Activated gamma-delta T cell treated with anti-CD3 and anti-CD28 coated beads, Interleukin-2, amount 50 U/mL, for 16 hours (primary cell): ENCODE measurements around the gene TPBG.
"Not testable (repeated sequence)": the region's sequence is repeated elsewhere in the genome, so short reads cannot be mapped to it uniquely, and the experiment has no call there.

Experiments
- DNase-seq: peaks from one replicate; pipeline ENCODE4 v3.0.0-alpha.2; 2020; ENCODE audit warnings: low read depth

The TPBG gene

GRCh38 chr6:82374516-82374915, 10.9 kb downstream of the TPBG start:
- no peak for DNase-seq

DNA sequence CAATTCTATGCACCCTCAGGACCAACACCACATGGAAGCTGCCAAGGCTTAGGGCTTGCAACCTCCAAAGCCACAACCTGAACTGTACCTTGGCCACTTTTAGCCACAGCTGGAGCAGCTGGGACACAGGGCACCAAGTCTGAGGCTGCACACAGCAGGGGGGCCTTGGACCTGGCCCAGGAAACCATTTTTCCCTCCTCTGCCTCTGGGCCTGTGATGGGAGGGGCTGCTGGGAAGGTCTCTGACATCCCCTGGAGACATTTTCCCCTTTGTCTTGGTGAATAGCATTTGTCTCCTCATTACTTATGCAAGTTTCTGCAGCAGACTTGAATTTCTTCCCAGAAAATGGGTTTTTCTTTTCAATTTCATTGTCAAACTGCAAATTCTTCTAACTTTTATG, 13.0 kb downstream of the TPBG start:
- DNase-seq = no peak

- no peak for DNase-seq
Observed at GRCh38 chr6:82380566-82381185, 17.1 kb downstream of the TPBG start.

- no peak for DNase-seq
Observed at GRCh38 chr6:82381278-82381677, 17.7 kb downstream of the TPBG start.

GRCh38 chr6:82385102-82385501, 21.5 kb downstream of the TPBG start:
- DNase-seq = no peak

DNA sequence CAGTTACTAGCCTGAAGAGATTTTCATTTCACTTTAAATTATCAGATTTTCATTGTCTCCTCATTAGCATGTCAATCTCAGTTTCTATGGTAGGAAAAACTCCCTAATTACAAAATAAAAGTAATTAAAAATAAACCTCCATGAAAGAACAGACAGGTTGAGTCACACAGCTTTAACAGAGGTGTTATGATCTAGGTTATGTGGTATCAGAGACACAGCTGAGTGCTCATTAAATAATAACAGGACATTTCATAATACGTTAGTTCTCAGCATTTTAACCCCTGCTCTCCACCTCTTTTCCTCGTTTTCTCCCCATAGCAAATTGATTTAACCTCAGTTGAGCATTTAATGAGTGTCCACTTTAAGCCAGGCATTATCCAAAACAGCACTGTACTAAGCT, 21.9 kb downstream of the TPBG start:
- no peak for DNase-seq

GRCh38 chr6:82385961-82386360, 22.3 kb downstream of the TPBG start:
- no peak for DNase-seq

- DNase-seq = not testable (repeated sequence)
Observed at GRCh38 chr6:82394770-82395169, 31.2 kb downstream of the TPBG start.

GRCh38 chr6:82396964-82397751, 33.5 kb downstream of the TPBG start:
- DNase-seq = no peak

GRCh38 chr6:82397962-82398692, 34.5 kb downstream of the TPBG start:
- no peak for DNase-seq

DNA sequence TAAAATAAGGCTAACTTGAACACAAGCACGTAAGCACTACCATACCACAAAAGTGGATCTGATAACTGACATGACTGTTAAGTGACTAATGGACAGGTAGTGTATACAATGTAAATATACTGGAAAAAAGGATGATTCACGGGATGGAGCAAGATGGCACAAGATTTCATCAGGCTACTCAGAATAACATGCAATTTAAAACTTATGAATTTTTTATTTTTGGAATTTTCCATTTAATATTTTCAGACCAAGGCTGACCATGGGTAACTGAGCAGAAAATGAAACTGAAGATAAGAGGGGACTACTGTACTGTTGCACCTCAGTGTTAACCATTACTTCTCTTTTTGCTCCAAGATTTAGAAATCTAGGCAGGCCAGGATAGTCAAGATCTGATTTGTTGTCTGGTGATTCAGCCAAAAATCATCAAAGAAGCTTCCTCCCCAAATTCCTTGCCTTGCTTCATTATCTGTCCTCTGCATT, 45.4 kb downstream of the TPBG start:
- DNase-seq = no peak

- no peak for DNase-seq
Observed at GRCh38 chr6:82410151-82410648, 46.6 kb downstream of the TPBG start.

DNA sequence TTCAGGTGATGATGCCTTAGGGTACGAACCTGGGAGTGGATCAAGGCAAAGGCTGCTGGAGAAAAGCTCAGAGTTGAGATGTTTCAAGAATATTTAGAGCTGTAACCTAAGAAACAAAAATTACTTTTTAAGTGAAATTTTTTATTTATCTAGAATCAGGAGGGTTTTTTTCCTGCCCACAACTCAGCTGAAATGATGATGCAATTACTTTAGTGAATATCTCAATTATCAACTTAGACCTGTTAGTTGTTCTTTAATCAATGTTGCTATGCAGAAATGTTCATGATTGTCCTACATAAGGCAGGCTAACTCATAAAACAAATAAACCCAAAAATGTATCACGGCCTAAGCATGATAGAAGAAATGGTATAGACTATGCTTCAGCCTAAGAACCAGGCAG, 50.3 kb downstream of the TPBG start:
- DNase-seq = no peak

- no peak for DNase-seq
Observed at GRCh38 chr6:82415820-82416219, 52.2 kb downstream of the TPBG start.

- DNase-seq = no peak
Observed at GRCh38 chr6:82416346-82416745, 52.7 kb downstream of the TPBG start.
